K562 (cell line): Measurements from ENCODE around the gene STARD13. TPM values are rescaled to one million over a fixed set of nuclear protein-coding genes. Genes with fewer than 3 reads are reported as not detected.

ENCODE experiments used
- ATAC-seq: fragments of 200-7000 bp; cut with Tn5 transposase; 3 replicates; pipeline ENCODE4 v1.9.1; 2020; ENCODE audit warnings: moderate library complexity
- BruUV-seq: library from RNA; stranded (reverse); fragments of 400-500 nt; replicated peaks from 2 replicates; lab custom pipeline; 2021; lab: Mats Ljungman, UMichigan
- CTCF ChIA-PET: fragments of 300-600 bp; formaldehyde crosslinking; extraction: SDS; loops from one replicate; lab custom pipeline; 2021; ENCODE audit warnings: low intra/inter-chr PET ratio; lab: Yijun Ruan, JAX
- POLR2A ChIA-PET: fragments of 300-600, 350-650 bp; sonication (Branson Sonifier 250); formaldehyde crosslinking; extraction: SDS; loops from one replicate; lab custom pipeline; 2021; ENCODE audit warnings: antibody characterized with exemption, inconsistent platforms; lab: Yijun Ruan, JAX
- DNase-seq, 4 experiments: peaks; one replicate each; pipeline versions ENCODE4 v3.0.0 to v3.0.0-alpha.2; 2011 to 2018; ENCODE audit warnings: low spot score in 3 of 4, mixed read lengths in 3 of 4; ENCODE audit errors: extremely low read depth in 1 of 4
- FAIRE-seq: peaks from 2 replicates; lab custom pipeline; 2011; peaks lifted over from hg19 to GRCh38; lab: Jason Lieb, UNC
- H2AFZ ChIP-seq: 2 replicates; pipeline ENCODE4 v1.6.0; 2011; ENCODE audit warnings: low read depth, low read length, control low read depth, inconsistent platforms
- H3K27ac ChIP-seq: fragments of 200-600 bp; 3 replicates; pipeline ENCODE4 v1.8.0; 2011; ENCODE audit warnings: low read depth, mild to moderate bottlenecking, control low read depth, inconsistent platforms, low read length, moderate library complexity, mixed read lengths; ENCODE audit errors: extremely low read depth
- H3K27me3 ChIP-seq, 2 experiments: fragments of 300-600 bp in 1 of 2; 2 replicates in 1 of 2; 3 replicates in 1 of 2; pipeline versions ENCODE4 v1.6.0 to v1.8.0; 2011; ENCODE audit warnings: inconsistent platforms in 2 of 2, low read length in 2 of 2, mild to moderate bottlenecking in 1 of 2, mixed read lengths in 1 of 2, moderate library complexity in 1 of 2; ENCODE audit not compliant: control insufficient read depth in 2 of 2, insufficient read depth in 2 of 2
- H3K36me3 ChIP-seq: fragments of 300-600 bp; 3 replicates; pipeline ENCODE4 v1.8.0; 2011; ENCODE audit warnings: mild to moderate bottlenecking, low read length, inconsistent platforms; ENCODE audit not compliant: control insufficient read depth, insufficient read depth
- H3K4me1 ChIP-seq, 2 experiments: fragments of 200-600 bp in 1 of 2; replicated peaks in 1 of 2; 2 replicates in 1 of 2; 3 replicates in 1 of 2; pipeline versions ENCODE4 v1.5.1 to v1.8.0; 2011; ENCODE audit warnings: inconsistent platforms in 2 of 2, low read length in 2 of 2, mild to moderate bottlenecking in 1 of 2, mixed read lengths in 1 of 2, moderate library complexity in 1 of 2; ENCODE audit not compliant: control insufficient read depth in 2 of 2, insufficient read depth in 2 of 2
- H3K4me2 ChIP-seq: 2 replicates; pipeline ENCODE4 v1.6.1; 2011; ENCODE audit warnings: low read length, control low read depth, inconsistent platforms, mixed read lengths; ENCODE audit not compliant: insufficient read depth
- H3K4me3 ChIP-seq: fragments of 200-600 bp; sonication (generic), shearing (Covaris generic); 2 replicates; pipeline ENCODE4 v1.5.1; 2016; ENCODE audit warnings: control low read depth, inconsistent platforms
- H3K79me2 ChIP-seq: fragments of 200-600 bp; 3 replicates; pipeline ENCODE4 v1.8.0; 2011; ENCODE audit warnings: low read length, inconsistent platforms; ENCODE audit not compliant: control insufficient read depth, insufficient read depth
- H3K9ac ChIP-seq, 2 experiments: 2 replicates each; pipeline versions ENCODE4 v1.6.0 to v1.6.1; 2011; ENCODE audit warnings: low read depth in 2 of 2, low read length in 2 of 2, control low read depth in 1 of 2, inconsistent platforms in 1 of 2, mild to moderate bottlenecking in 1 of 2, mixed read lengths in 1 of 2; ENCODE audit not compliant: insufficient read depth in 1 of 2
- H3K9me1 ChIP-seq: one replicate; pipeline ENCODE4 v1.6.0; 2011; ENCODE audit warnings: inconsistent platforms, mild to moderate bottlenecking, low read length, moderate library complexity; ENCODE audit not compliant: control insufficient read depth, insufficient read depth
- H3K9me3 ChIP-seq: replicated peaks from 2 replicates; pipeline ENCODE4 v1.5.1; 2011; ENCODE audit warnings: low read depth, low read length, inconsistent platforms; ENCODE audit not compliant: control insufficient read depth, insufficient read depth
- H4K20me1 ChIP-seq: replicated peaks from 2 replicates; pipeline ENCODE4 v1.6.1; 2011; ENCODE audit warnings: low read length, inconsistent platforms, mixed read lengths; ENCODE audit not compliant: control insufficient read depth, insufficient read depth
- MTA3 ChIP-seq: fragments of 450-650 bp; formaldehyde crosslinking; IDR thresholded peaks from 2 replicates; pipeline ENCODE4 v1.6.1; 2017; ENCODE audit warnings: mild to moderate bottlenecking, borderline replicate concordance
- RBFOX2 ChIP-seq: fragments of 200-400 bp; formaldehyde crosslinking; IDR thresholded peaks from 2 replicates; pipeline ENCODE4 v1.6.1; 2017; ENCODE audit warnings: low read depth, mild to moderate bottlenecking, low read length, moderate library complexity
- SAP30 ChIP-seq: fragments of 200-600 bp; sonication (generic); IDR thresholded peaks from 2 replicates; pipeline ENCODE4 v1.6.1; 2012; ENCODE audit warnings: borderline replicate concordance, low read depth, mild to moderate bottlenecking, moderate library complexity, low read length, control low read depth, inconsistent platforms; ENCODE audit not compliant: insufficient read depth, poor library complexity, severe bottlenecking
- SLC30A9 ChIP-seq: fragments of 250-450 bp; sonication (Bioruptor Pico); IDR thresholded peaks from 2 replicates; pipeline ENCODE4 v1.8.0; 2022; ENCODE audit warnings: mild to moderate bottlenecking, moderate library complexity
- SMAD3 ChIP-seq: fragments of 450-650 bp; formaldehyde crosslinking; conservative IDR thresholded peaks from 2 replicates; pipeline ENCODE4 v1.4.0; 2020; ENCODE audit warnings: mild to moderate bottlenecking
- ZNF165 ChIP-seq: fragments of 250-450 bp; sonication (Bioruptor Pico); IDR thresholded peaks from 2 replicates; pipeline ENCODE4 v1.4.0; 2020; ENCODE audit warnings: borderline replicate concordance
- ZNF175 ChIP-seq: fragments of 200-800 bp; sonication (Bioruptor generic); IDR thresholded peaks from 2 replicates; pipeline ENCODE4 v1.6.1; 2016; ENCODE audit warnings: low read depth, mild to moderate bottlenecking, missing genetic modification characterization, missing compliant biosample characterization
- ZNF253 ChIP-seq: fragments of 250-450 bp; sonication (Bioruptor Pico); conservative IDR thresholded peaks from 2 replicates; pipeline ENCODE4 v1.6.1; 2021; ENCODE audit warnings: mild to moderate bottlenecking
- WGBS: fragments of 100-300 bp; shearing (Covaris generic); methylation state at CpG from one replicate; pipeline ENCODE4 v1.1.6; 2016; ENCODE audit warnings: low coverage, mixed read lengths; ENCODE audit not compliant: insufficient coverage; ENCODE audit errors: missing lambda C conversion rate; 5-methylcytosine and 5-hydroxymethylcytosine counted together
- in situ Hi-C: fragments of 300-500 bp; cut with MboI; formaldehyde crosslinking; loops from 4 replicates; pipeline ENCODE4 v1.15.0; 2018; ENCODE audit warnings: inconsistent platforms, mixed read lengths
- intact Hi-C: fragments of 100-400 bp; cut with micrococcal nuclease; formaldehyde crosslinking; loops from 2 replicates; pipeline ENCODE4 v1.14.2; 2022
- polyA plus RNA-seq, 8 experiments: library from polyadenylated mRNA; depleted of rRNA in 4 of 8; stranded (reverse) in 5 of 8; unstranded in 3 of 8; fragments of >200 nt; fragmentation: Nextera tagmentation in 2 of 8; fragmentation: Illumina TruSeq in 1 of 8; extraction: Ambion mirVana in 2 of 8; extraction: Trizol in 1 of 8; gene quantifications; 2 replicates each; pipeline versions ENCODE4 v1.2.1 to v1.2.3, GENCODE V29; 2011 to 2014; ENCODE audit warnings: inconsistent platforms in 1 of 8, missing spikeins in 1 of 8
- total RNA-seq, 7 experiments: library from RNA; depleted of rRNA in 6 of 7; stranded (reverse); fragments of >200 nt in 6 of 7; fragmentation: Illumina TruSeq in 2 of 7; extraction: Trizol in 2 of 7; gene quantifications; 2 replicates each; pipeline versions ENCODE4 v1.2.1 to v1.2.3, GENCODE V29; 2011 to 2021; ENCODE audit warnings: low replicate concordance in 1 of 7
- TF ChIP-seq, protein P1 (sequence below), 2 experiments: fragments of 450-650 bp; IDR thresholded peaks; 2 replicates each; pipeline ENCODE4 v1.6.1; 2016; ENCODE audit warnings: mild to moderate bottlenecking in 2 of 2, borderline replicate concordance in 1 of 2, low read depth in 1 of 2, moderate library complexity in 1 of 2
- TF ChIP-seq, protein P2 (sequence below): sonication (generic); formaldehyde crosslinking; IDR thresholded peaks from 2 replicates; pipeline ENCODE4 v1.8.1; 2022; ENCODE audit warnings: missing genetic modification reagents

The STARD13 gene
- total and polyA plus RNA-seq, 9 of the 15 experiments (the other 6 are each of a cell fraction or from before 2014, with no cell fraction given) = 0.11 TPM; not detected in 8

DNA sequence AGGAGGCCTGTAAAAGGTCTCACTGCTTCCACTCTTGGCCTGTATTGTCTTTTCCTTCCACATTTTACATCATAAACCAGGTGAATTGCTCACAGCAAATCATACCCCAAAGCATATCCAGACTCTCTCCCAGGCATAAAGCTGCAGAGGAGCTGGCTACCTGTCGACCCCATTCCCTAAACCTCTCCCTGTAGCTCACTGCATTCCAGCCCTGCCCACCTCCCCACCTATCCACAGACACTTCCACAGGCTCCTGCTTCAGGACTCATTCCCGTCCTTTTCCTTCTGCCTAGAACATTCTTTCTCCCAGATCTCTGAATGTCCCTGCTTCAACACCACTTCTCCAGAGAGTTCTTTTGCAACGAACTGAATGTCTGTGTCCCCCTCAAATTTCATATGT is 46.4 kb upstream of the STARD13 start:
- Histone ChIP-seq H3K4me2 (no peak overlapping the region), H3K27me3 (no peaks in the 10 kb centered on the region), H3K9me1 (no peaks in the 10 kb centered on the region), H3K9ac (no peak overlapping the region), H3K27ac (no peak overlapping the region), H3K9me3 (no peaks in the 10 kb centered on the region), H3K36me3 (no peaks in the 10 kb centered on the region), H3K79me2 (no peaks in the 10 kb centered on the region), H3K4me3 (no peak overlapping the region), H4K20me1 (no peaks in the 10 kb centered on the region), H2AFZ (no peak overlapping the region), H3K4me1 (no peaks in the 10 kb centered on the region)
- TF ChIP-seq SMAD3 (CRISPR knock-in tag) = no peak
- TF ChIP-seq, protein P1, sequence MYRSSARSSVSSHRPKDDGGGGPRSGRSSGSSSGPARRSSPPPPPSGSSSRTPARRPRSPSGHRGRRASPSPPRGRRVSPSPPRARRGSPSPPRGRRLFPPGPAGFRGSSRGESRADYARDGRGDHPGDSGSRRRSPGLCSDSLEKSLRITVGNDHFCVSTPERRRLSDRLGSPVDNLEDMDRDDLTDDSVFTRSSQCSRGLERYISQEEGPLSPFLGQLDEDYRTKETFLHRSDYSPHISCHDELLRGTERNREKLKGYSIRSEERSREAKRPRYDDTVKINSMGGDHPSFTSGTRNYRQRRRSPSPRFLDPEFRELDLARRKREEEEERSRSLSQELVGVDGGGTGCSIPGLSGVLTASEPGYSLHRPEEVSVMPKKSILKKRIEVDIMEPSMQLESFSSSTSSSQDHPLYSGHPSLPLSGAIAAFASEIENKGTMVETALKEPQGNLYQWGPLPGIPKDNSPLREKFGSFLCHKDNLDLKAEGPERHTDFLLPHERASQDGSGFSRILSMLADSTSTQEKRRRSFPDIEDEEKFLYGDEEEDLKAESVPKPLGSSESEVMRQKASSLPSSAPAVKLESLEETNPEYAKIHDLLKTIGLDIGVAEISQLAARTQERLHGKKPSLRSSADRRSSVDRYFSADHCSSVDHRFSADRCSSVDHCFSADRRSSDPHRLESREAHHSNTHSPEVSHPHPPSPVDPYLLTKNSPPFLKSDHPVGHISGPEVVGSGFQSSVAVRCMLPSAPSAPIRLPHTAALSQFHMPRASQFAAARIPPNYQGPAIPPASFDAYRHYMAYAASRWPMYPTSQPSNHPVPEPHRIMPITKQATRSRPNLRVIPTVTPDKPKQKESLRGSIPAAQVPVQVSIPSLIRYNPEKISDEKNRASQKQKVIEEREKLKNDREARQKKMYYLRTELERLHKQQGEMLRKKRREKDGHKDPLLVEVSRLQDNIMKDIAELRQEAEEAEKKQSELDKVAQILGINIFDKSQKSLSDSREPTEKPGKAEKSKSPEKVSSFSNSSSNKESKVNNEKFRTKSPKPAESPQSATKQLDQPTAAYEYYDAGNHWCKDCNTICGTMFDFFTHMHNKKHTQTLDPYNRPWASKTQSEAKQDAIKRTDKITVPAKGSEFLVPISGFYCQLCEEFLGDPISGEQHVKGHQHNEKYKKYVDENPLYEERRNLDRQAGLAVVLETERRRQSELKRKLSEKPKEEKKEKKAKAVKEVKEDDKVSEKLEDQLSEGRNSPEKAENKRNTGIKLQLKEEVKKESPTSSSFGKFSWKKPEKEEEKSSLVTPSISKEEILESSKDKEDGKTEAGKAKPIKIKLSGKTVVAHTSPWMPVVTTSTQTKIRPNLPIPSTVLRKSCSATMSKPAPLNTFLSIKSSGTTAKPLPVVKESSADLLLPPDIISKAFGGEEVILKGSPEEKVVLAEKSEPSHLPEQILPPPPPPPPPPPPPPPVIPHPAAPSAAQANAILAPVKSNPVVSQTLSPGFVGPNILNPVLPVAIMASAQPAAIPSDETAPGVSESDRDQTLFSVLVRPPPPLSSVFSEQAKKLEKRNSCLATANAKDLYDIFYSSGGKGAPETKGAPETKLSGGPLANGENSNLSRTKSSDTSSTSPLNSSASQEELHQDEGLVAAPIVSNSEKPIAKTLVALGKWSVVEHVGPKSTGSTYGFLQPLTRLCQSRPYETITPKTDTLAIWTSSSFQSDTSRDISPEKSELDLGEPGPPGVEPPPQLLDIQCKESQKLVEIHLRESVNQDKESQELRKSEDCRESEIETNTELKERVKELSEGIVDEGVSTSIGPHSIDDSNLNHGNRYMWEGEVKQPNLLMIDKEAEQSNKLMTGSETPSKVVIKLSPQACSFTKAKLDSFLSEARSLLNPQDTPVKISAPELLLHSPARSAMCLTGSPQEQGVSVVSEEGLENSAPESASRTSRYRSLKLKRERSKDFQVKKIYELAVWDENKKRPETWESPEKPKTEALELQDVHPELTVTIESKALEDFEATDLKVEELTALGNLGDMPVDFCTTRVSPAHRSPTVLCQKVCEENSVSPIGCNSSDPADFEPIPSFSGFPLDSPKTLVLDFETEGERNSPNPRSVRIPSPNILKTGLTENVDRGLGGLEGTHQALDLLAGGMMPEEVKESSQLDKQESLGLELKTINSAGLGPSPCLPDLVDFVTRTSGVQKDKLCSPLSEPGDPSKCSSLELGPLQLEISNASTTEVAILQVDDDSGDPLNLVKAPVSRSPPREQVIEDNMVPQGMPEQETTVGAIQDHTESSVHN (IDR thresholded peaks at IDR 0.05; ENCODE audit: borderline replicate concordance in 1 of 2, low read depth in 1 of 2) = no peak
- no peak for TF ChIP-seq ZNF175
- TF ChIP-seq, protein P2, sequence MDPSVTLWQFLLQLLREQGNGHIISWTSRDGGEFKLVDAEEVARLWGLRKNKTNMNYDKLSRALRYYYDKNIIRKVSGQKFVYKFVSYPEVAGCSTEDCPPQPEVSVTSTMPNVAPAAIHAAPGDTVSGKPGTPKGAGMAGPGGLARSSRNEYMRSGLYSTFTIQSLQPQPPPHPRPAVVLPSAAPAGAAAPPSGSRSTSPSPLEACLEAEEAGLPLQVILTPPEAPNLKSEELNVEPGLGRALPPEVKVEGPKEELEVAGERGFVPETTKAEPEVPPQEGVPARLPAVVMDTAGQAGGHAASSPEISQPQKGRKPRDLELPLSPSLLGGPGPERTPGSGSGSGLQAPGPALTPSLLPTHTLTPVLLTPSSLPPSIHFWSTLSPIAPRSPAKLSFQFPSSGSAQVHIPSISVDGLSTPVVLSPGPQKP (CRISPR knock-in tag) = no peak
- no peak for TF ChIP-seq ZNF253 (CRISPR knock-in tag)
- no peak for TF ChIP-seq MTA3
- TF ChIP-seq RBFOX2 = no peak
- no peak for TF ChIP-seq SLC30A9 (CRISPR knock-in tag)
- no peak for TF ChIP-seq ZNF165 (CRISPR knock-in tag)
- TF ChIP-seq SAP30 = no peak
- no peak for ATAC-seq
- WGBS = 0% methylated on average over 1 of the region's 3 CpGs
- ChIA-PET POLR2A (no interaction called here), CTCF (no interaction called here)
- FAIRE-seq = no peak
- intact Hi-C loops (no loop called here), in situ Hi-C loops (no loop called here)
- DNase-seq = no peak
- no TSS peak for BruUV-seq
